Measurements from ENCODE around the gene PCSK2. TPM values are rescaled to one million over a fixed set of nuclear protein-coding genes. Genes with fewer than 3 reads are reported as not detected.
"Not testable (repeated sequence)": the region's sequence is repeated elsewhere in the genome, so short reads cannot be mapped to it uniquely, and the experiment has no call there.

The PCSK2 gene
- total RNA-seq, 4 donors from 2014 or later: 0.63 TPM; not detected in 3

GRCh38 chr20:17202673-17203072 is 24.2 kb upstream of the PCSK2 start:
- no peak for TF ChIP-seq CTCF (IDR thresholded peaks at IDR 0.05)
- DNase-seq (ENCODE audit: low spot score) (no peak), ATAC-seq (ENCODE audit: low FRiP score) (no peak)

GRCh38 chr20:17205084-17205813 is 21.6 kb upstream of the PCSK2 start:
- no peak for TF ChIP-seq CTCF (IDR thresholded peaks at IDR 0.05)
- ATAC-seq (ENCODE audit: low FRiP score): no peak
- DNase-seq (ENCODE audit: low spot score): no peak

- no peak for TF ChIP-seq CTCF (IDR thresholded peaks at IDR 0.05)
- ATAC-seq (ENCODE audit: low FRiP score) (no peak), DNase-seq (ENCODE audit: low spot score) (no peak)
Measured at GRCh38 chr20:17210387-17210786, 16.5 kb upstream of the PCSK2 start.

GRCh38 chr20:17210983-17211382 is 15.9 kb upstream of the PCSK2 start:
- no peak for DNase-seq (ENCODE audit: low spot score)
- ATAC-seq (ENCODE audit: low FRiP score): no peak
- TF ChIP-seq CTCF (IDR thresholded peaks at IDR 0.05): no peak

- DNase-seq (ENCODE audit: low spot score): no peak
- TF ChIP-seq CTCF (IDR thresholded peaks at IDR 0.05): no peak
Measured at GRCh38 chr20:17215167-17215566, 11.7 kb upstream of the PCSK2 start.

GRCh38 chr20:17219856-17220255 is 7.0 kb upstream of the PCSK2 start:
- not testable (repeated sequence) for ATAC-seq (ENCODE audit: low FRiP score); DNase-seq (ENCODE audit: low spot score)

More at GRCh38 chr20:17215167-17215566, 11.7 kb upstream of the PCSK2 start:
- no peak for ATAC-seq (ENCODE audit: low FRiP score)

GRCh38 chr20:17223553-17223952 is 3.3 kb upstream of the PCSK2 start:
- DNase-seq (ENCODE audit: low spot score) (no peak), ATAC-seq (ENCODE audit: low FRiP score) (no peak)
- no peak for TF ChIP-seq CTCF (IDR thresholded peaks at IDR 0.05)

Data from omental fat pad (tissue), 4 donors.